Measurements from ENCODE around the gene MST1R.

The MST1R gene

GRCh38 chr3:49841806-49842205, 61.9 kb downstream of the MST1R start:
- Histone ChIP-seq H3K79me2 (ENCODE audit: low read length) (no peaks in the 10 kb centered on the region), H2AFZ (ENCODE audit: low read depth, low read length) (no peak overlapping the region), H3K9me3 (ENCODE audit: insufficient read depth, low read length) (no peaks in the 10 kb centered on the region), H3K4me3 (ENCODE audit: low read length) (no peak overlapping the region), H3K9ac (ENCODE audit: low read length) (no peak overlapping the region), H4K20me1 (ENCODE audit: insufficient read depth, low read length) (no peaks in the 10 kb centered on the region), H3K36me3 (replicated peaks; ENCODE audit: low read depth, low read length) (peaks cover 53% of the 10 kb centered on the region), H3K27me3 (ENCODE audit: low read depth, low read length) (no peaks in the 10 kb centered on the region), H3K4me1 (ENCODE audit: low read length) (no peaks in the 10 kb centered on the region), H3K27ac (ENCODE audit: low read length) (no peak overlapping the region), H3K4me2 (ENCODE audit: low read length) (no peak overlapping the region)
- TF ChIP-seq, protein P1, sequence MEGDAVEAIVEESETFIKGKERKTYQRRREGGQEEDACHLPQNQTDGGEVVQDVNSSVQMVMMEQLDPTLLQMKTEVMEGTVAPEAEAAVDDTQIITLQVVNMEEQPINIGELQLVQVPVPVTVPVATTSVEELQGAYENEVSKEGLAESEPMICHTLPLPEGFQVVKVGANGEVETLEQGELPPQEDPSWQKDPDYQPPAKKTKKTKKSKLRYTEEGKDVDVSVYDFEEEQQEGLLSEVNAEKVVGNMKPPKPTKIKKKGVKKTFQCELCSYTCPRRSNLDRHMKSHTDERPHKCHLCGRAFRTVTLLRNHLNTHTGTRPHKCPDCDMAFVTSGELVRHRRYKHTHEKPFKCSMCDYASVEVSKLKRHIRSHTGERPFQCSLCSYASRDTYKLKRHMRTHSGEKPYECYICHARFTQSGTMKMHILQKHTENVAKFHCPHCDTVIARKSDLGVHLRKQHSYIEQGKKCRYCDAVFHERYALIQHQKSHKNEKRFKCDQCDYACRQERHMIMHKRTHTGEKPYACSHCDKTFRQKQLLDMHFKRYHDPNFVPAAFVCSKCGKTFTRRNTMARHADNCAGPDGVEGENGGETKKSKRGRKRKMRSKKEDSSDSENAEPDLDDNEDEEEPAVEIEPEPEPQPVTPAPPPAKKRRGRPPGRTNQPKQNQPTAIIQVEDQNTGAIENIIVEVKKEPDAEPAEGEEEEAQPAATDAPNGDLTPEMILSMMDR (IDR thresholded peaks at IDR 0.05; ENCODE audit: low read depth, low read length), result no peak
- TF ChIP-seq EZH2phosphoT487 (IDR thresholded peaks at IDR 0.05; ENCODE audit: low read depth), result no peak

DNA sequence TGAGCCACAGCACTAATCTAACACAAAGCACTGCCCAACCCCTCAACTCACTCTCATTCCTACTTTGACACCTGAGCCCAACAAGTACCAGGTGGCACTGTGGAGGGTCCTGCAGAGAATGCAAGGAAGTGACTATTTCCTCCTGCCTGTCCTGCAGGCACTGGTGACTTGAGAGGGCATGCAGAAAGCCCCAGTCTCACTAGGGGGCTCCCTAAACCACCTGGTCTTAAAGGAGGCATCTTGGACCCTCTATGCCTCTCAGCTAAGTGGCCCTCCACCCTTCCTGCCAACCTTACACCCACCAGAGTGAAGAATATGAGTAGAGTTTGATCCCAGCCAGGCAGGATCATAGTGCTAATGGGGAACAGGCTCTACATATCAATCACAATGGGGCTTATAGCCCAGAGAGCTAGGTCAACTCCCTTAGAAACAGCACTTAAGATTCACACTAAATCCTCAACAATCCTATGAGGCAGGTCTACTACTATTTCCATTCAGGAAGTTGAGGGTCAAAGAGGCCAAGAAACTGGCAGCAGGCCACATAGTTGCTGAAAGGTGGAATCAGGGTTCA, 62.5 kb downstream of the MST1R start:
- Histone ChIP-seq H3K36me3 (replicated peaks; ENCODE audit: low read depth, low read length) (peaks cover 55% of the 10 kb centered on the region), H3K9ac (ENCODE audit: low read length) (no peak overlapping the region), H3K4me3 (ENCODE audit: low read length) (no peak overlapping the region), H2AFZ (ENCODE audit: low read depth, low read length) (no peak overlapping the region), H3K4me1 (ENCODE audit: low read length) (no peaks in the 10 kb centered on the region), H3K79me2 (ENCODE audit: low read length) (no peaks in the 10 kb centered on the region), H3K27me3 (ENCODE audit: low read depth, low read length) (no peaks in the 10 kb centered on the region), H3K9me3 (ENCODE audit: insufficient read depth, low read length) (no peaks in the 10 kb centered on the region), H3K27ac (ENCODE audit: low read length) (no peak overlapping the region), H3K4me2 (ENCODE audit: low read length) (no peak overlapping the region), H4K20me1 (ENCODE audit: insufficient read depth, low read length) (no peaks in the 10 kb centered on the region)
- TF ChIP-seq, protein P1 (IDR thresholded peaks at IDR 0.05; ENCODE audit: low read depth, low read length), result peak; percentile 65
- no peak for TF ChIP-seq EZH2phosphoT487 (IDR thresholded peaks at IDR 0.05; ENCODE audit: low read depth)

GRCh38 chr3:49840388-49840787, 63.3 kb downstream of the MST1R start:
- Histone ChIP-seq H3K27ac (ENCODE audit: low read length) (no peak overlapping the region), H3K36me3 (replicated peaks; ENCODE audit: low read depth, low read length) (peaks cover 49% of the 10 kb centered on the region), H3K4me2 (ENCODE audit: low read length) (no peak overlapping the region), H3K4me1 (ENCODE audit: low read length) (no peaks in the 10 kb centered on the region), H4K20me1 (ENCODE audit: insufficient read depth, low read length) (no peaks in the 10 kb centered on the region), H3K27me3 (ENCODE audit: low read depth, low read length) (no peaks in the 10 kb centered on the region), H2AFZ (ENCODE audit: low read depth, low read length) (no peak overlapping the region), H3K9ac (ENCODE audit: low read length) (no peak overlapping the region), H3K9me3 (ENCODE audit: insufficient read depth, low read length) (no peaks in the 10 kb centered on the region), H3K79me2 (ENCODE audit: low read length) (no peaks in the 10 kb centered on the region), H3K4me3 (ENCODE audit: low read length) (no peak overlapping the region)
- TF ChIP-seq EZH2phosphoT487 (IDR thresholded peaks at IDR 0.05; ENCODE audit: low read depth), result no peak

GRCh38 chr3:49839193-49839809, 64.4 kb downstream of the MST1R start:
- no peak overlapping the region for H3K9ac ChIP-seq (ENCODE audit: low read length)

More at GRCh38 chr3:49839193-49839809, 64.4 kb downstream of the MST1R start:
- Histone ChIP-seq H3K36me3 (replicated peaks; ENCODE audit: low read depth, low read length) (peaks cover 42% of the 10 kb centered on the region), H3K79me2 (ENCODE audit: low read length) (no peaks in the 10 kb centered on the region), H4K20me1 (ENCODE audit: insufficient read depth, low read length) (no peaks in the 10 kb centered on the region), H3K4me3 (ENCODE audit: low read length) (no peak overlapping the region), H3K4me2 (ENCODE audit: low read length) (no peak overlapping the region), H3K27ac (ENCODE audit: low read length) (no peak overlapping the region), H3K4me1 (ENCODE audit: low read length) (no peaks in the 10 kb centered on the region), H3K27me3 (ENCODE audit: low read depth, low read length) (no peaks in the 10 kb centered on the region), H3K9me3 (ENCODE audit: insufficient read depth, low read length) (no peaks in the 10 kb centered on the region), H2AFZ (ENCODE audit: low read depth, low read length) (no peak overlapping the region)
- TF ChIP-seq, protein P1 (IDR thresholded peaks at IDR 0.05; ENCODE audit: low read depth, low read length), result peak; percentile 96
- TF ChIP-seq EZH2phosphoT487 (IDR thresholded peaks at IDR 0.05; ENCODE audit: low read depth), result no peak
